Embryonic facial prominence (tissue), 1 donor: ENCODE data around the gene RBM4B.
"Not testable (repeated sequence)": the region's sequence is repeated elsewhere in the genome, so short reads cannot be mapped to it uniquely, and the experiment has no call there.

Experiments
- DNase-seq: peaks from one replicate; pipeline ENCODE4 v3.0.0-alpha.2; 2016; ENCODE audit errors: extremely low spot score

RBM4B gene

GRCh38 chr11:66677599-66678375, at the start of gene RBM4B:
Gene RBM4B (minus strand): TSS chr11:66677887. CDS start chr11:66677079, 808 bp downstream.
- peak; percentile 93 for DNase-seq

- no peak for DNase-seq
These were observed 48.0 kb upstream of the RBM4B start for GRCh38 chr11:66725647-66726046.

GRCh38 chr11:66725114-66725513, 47.4 kb upstream of the RBM4B start:
- no peak for DNase-seq

GRCh38 chr11:66724167-66724566, 46.5 kb upstream of the RBM4B start:
- DNase-seq = not testable (repeated sequence)

GRCh38 chr11:66723693-66724092, 46.0 kb upstream of the RBM4B start:
- DNase-seq = no peak

- DNase-seq = no peak
These were observed 45.3 kb upstream of the RBM4B start for GRCh38 chr11:66722745-66723651.

GRCh38 chr11:66721939-66722338, 44.3 kb upstream of the RBM4B start:
- DNase-seq = no peak

GRCh38 chr11:66720899-66721470, 43.3 kb upstream of the RBM4B start:
- DNase-seq = no peak

GRCh38 chr11:66720223-66720898, 42.7 kb upstream of the RBM4B start:
- DNase-seq = no peak

GRCh38 chr11:66719111-66719872, 41.6 kb upstream of the RBM4B start:
- no peak for DNase-seq

- no peak for DNase-seq
These were observed 40.8 kb upstream of the RBM4B start for GRCh38 chr11:66718320-66718971.

GRCh38 chr11:66717925-66718319, 40.2 kb upstream of the RBM4B start:
- no peak for DNase-seq

- no peak for DNase-seq
These were observed 39.3 kb upstream of the RBM4B start for GRCh38 chr11:66716996-66717395.

GRCh38 chr11:66715346-66716085, 37.8 kb upstream of the RBM4B start:
- DNase-seq = no peak

- no peak for DNase-seq
These were observed 36.2 kb upstream of the RBM4B start for GRCh38 chr11:66713746-66714480.

GRCh38 chr11:66710384-66710930, 32.8 kb upstream of the RBM4B start:
- DNase-seq = no peak

- no peak for DNase-seq
These were observed 31.0 kb upstream of the RBM4B start for GRCh38 chr11:66708701-66709100.

- no peak for DNase-seq
These were observed 30.4 kb upstream of the RBM4B start for GRCh38 chr11:66708094-66708493.

- DNase-seq = no peak
These were observed 29.8 kb upstream of the RBM4B start for GRCh38 chr11:66707486-66707885.
